GM19397 (cell line): ENCODE data around the gene SFT2D2.

Experiments
- ATAC-seq: cut with Tn5 transposase; IDR thresholded peaks from one replicate; pipeline ENCODE4 v1.9.1; 2021; ENCODE audit warnings: mild to moderate bottlenecking, moderate library complexity; ENCODE audit not compliant: unreplicated experiment

The SFT2D2 gene

GRCh38 chr1:168263130-168263529 lies 37.3 kb downstream of the SFT2D2 start:
- ATAC-seq = no peak

GRCh38 chr1:168264296-168264695 lies 38.5 kb downstream of the SFT2D2 start:
- no peak for ATAC-seq

GRCh38 chr1:168265596-168265995 lies 39.8 kb downstream of the SFT2D2 start:
- ATAC-seq = no peak

- ATAC-seq = no peak
Observed at GRCh38 chr1:168266644-168267186, 40.9 kb downstream of the SFT2D2 start.

GRCh38 chr1:168271636-168272035 lies 45.8 kb downstream of the SFT2D2 start:
- no peak for ATAC-seq

- ATAC-seq = no peak
Observed at GRCh38 chr1:168273575-168273974, 47.8 kb downstream of the SFT2D2 start.

- ATAC-seq = no peak
Observed at GRCh38 chr1:168279253-168279652, 53.4 kb downstream of the SFT2D2 start.

GRCh38 chr1:168280296-168280927 lies 54.6 kb downstream of the SFT2D2 start, which contains the start of gene TBX19:
Gene TBX19 (plus strand): TSS chr1:168280877. CDS start chr1:168281091, 214 bp downstream.
- ATAC-seq = no peak

GRCh38 chr1:168281603-168282325 lies 56.0 kb downstream of the SFT2D2 start:
- no peak for ATAC-seq

GRCh38 chr1:168285521-168285790 lies 59.7 kb downstream of the SFT2D2 start:
- ATAC-seq = no peak

GRCh38 chr1:168285971-168286927 lies 60.4 kb downstream of the SFT2D2 start:
- ATAC-seq = no peak

- ATAC-seq = no peak
Observed at GRCh38 chr1:168287237-168287664, 61.4 kb downstream of the SFT2D2 start.

- no peak for ATAC-seq
Observed at GRCh38 chr1:168288311-168289052, 62.7 kb downstream of the SFT2D2 start.

GRCh38 chr1:168291222-168291837 lies 65.5 kb downstream of the SFT2D2 start:
- no peak for ATAC-seq

GRCh38 chr1:168293356-168293755 lies 67.6 kb downstream of the SFT2D2 start:
- no peak for ATAC-seq

- ATAC-seq = no peak
Observed at GRCh38 chr1:168295411-168296114, 69.8 kb downstream of the SFT2D2 start.

- ATAC-seq = no peak
Observed at GRCh38 chr1:168297019-168297730, 71.4 kb downstream of the SFT2D2 start.

- no peak for ATAC-seq
Observed at GRCh38 chr1:168298446-168298845, 72.6 kb downstream of the SFT2D2 start.

GRCh38 chr1:168300626-168301025 lies 74.8 kb downstream of the SFT2D2 start:
- no peak for ATAC-seq
